WERI-Rb-1 (cell line): ENCODE data around the gene DGKD.

Source experiments
- DNase-seq: peaks from one replicate; pipeline ENCODE4 v3.0.0-alpha.2; 2020
- H3K27ac ChIP-seq: fragments of 250-450 bp; sonication (Bioruptor Pico); 2 replicates; pipeline ENCODE4 v1.5.1; 2020; ENCODE audit warnings: mild to moderate bottlenecking, moderate library complexity
- H3K27me3 ChIP-seq: fragments of 250-450 bp; sonication (Bioruptor Pico); 2 replicates; pipeline ENCODE4 v1.5.1; 2021; ENCODE audit warnings: mild to moderate bottlenecking, low read depth, moderate library complexity; ENCODE audit not compliant: insufficient read depth, severe bottlenecking
- H3K36me3 ChIP-seq: fragments of 250-450 bp; sonication (Bioruptor Pico); 2 replicates; pipeline ENCODE4 v1.5.1; 2020; ENCODE audit warnings: mild to moderate bottlenecking, moderate library complexity
- H3K4me3 ChIP-seq: 2 replicates; pipeline ENCODE4 v1.5.1; 2011; ENCODE audit warnings: low read depth, mild to moderate bottlenecking, control low read depth, low read length
- H3K9me3 ChIP-seq: fragments of 250-450 bp; sonication (Bioruptor Pico); 2 replicates; pipeline ENCODE4 v1.5.1; 2021; ENCODE audit warnings: mild to moderate bottlenecking, moderate library complexity; ENCODE audit not compliant: severe bottlenecking
- CTCF ChIP-seq: IDR thresholded peaks from 2 replicates; pipeline ENCODE4 v1.5.1; 2011; ENCODE audit warnings: low read depth, mild to moderate bottlenecking, control low read depth, inconsistent platforms, low read length

The DGKD gene

GRCh38 chr2:233497692-233498091 is 143.4 kb downstream of the DGKD start:
- Histone ChIP-seq H3K4me3 (no peak overlapping the region), H3K36me3 (no peaks in the 10 kb centered on the region; the same call in 1 of the 2 replicates), H3K9me3 (no peaks in the 10 kb centered on the region), H3K27me3 (no peaks in the 10 kb centered on the region), H3K27ac (no peak overlapping the region)
- TF ChIP-seq CTCF, result no peak
- DNase-seq, result no peak

GRCh38 chr2:233498126-233498525 is 143.8 kb downstream of the DGKD start:
- no peak overlapping the region for H3K4me3 ChIP-seq
- TF ChIP-seq CTCF, result no peak
- no peaks in the 10 kb centered on the region; the same call in 1 of the 2 replicates for H3K36me3 ChIP-seq
- DNase-seq, result no peak
- H3K27ac ChIP-seq, result no peak overlapping the region
- no peaks in the 10 kb centered on the region for H3K9me3 ChIP-seq
- no peaks in the 10 kb centered on the region for H3K27me3 ChIP-seq

- Histone ChIP-seq H3K9me3 (no peaks in the 10 kb centered on the region), H3K27ac (no peak overlapping the region), H3K4me3 (no peak overlapping the region), H3K27me3 (no peaks in the 10 kb centered on the region), H3K36me3 (no peaks in the 10 kb centered on the region; the same call in 1 of the 2 replicates)
- TF ChIP-seq CTCF, result no peak
- no peak for DNase-seq
Measured at GRCh38 chr2:233499928-233500327, 145.6 kb downstream of the DGKD start.

GRCh38 chr2:233501198-233502076 is 147.1 kb downstream of the DGKD start:
- no peaks in the 10 kb centered on the region for H3K9me3 ChIP-seq
- DNase-seq, result no peak
- H3K4me3 ChIP-seq, result no peak overlapping the region
- no peak overlapping the region for H3K27ac ChIP-seq
- H3K36me3 ChIP-seq, result no peaks in the 10 kb centered on the region; the same call in 1 of the 2 replicates
- H3K27me3 ChIP-seq, result no peaks in the 10 kb centered on the region
- no peak for TF ChIP-seq CTCF

GRCh38 chr2:233503481-233503880 is 149.2 kb downstream of the DGKD start:
- Histone ChIP-seq H3K9me3 (no peaks in the 10 kb centered on the region), H3K4me3 (no peak overlapping the region), H3K27ac (no peak overlapping the region), H3K27me3 (no peaks in the 10 kb centered on the region), H3K36me3 (no peaks in the 10 kb centered on the region; the same call in 1 of the 2 replicates)
- TF ChIP-seq CTCF, result no peak
- no peak for DNase-seq
